SK-N-SH (cell line): Measurements from ENCODE around the gene MYH11. TPM values are rescaled to one million over a fixed set of nuclear protein-coding genes. Genes with fewer than 3 reads are reported as not detected.

ENCODE experiments used
- CTCF ChIA-PET: fragments of 300-600, 350-600 bp; formaldehyde crosslinking; extraction: SDS; loops from one replicate; lab custom pipeline; 2021; lab: Yijun Ruan, JAX
- POLR2A ChIA-PET: fragments of 350-600 bp; sonication (Branson Sonifier 250); formaldehyde crosslinking; extraction: SDS; loops from one replicate; lab custom pipeline; 2020; ENCODE audit warnings: antibody characterized with exemption, inconsistent platforms; lab: Yijun Ruan, JAX
- DNase-seq: peaks from one replicate; pipeline ENCODE4 v3.0.0; 2012
- H2AFZ ChIP-seq: fragments of 200-600 bp; sonication (generic); 2 replicates; pipeline ENCODE4 v1.8.1; 2016; ENCODE audit warnings: antibody characterized with exemption, mild to moderate bottlenecking, low read depth
- H3F3A ChIP-seq: fragments of 200-600 bp; sonication (generic); replicated peaks from 2 replicates; pipeline ENCODE3; 2016; ENCODE audit warnings: antibody characterized with exemption, mild to moderate bottlenecking; ENCODE audit not compliant: insufficient read depth
- H3K27ac ChIP-seq, 2 experiments: fragments of 200-500 bp in 1 of 2; fragments of 200-600 bp in 1 of 2; sonication (Bioruptor generic) in 1 of 2; sonication (generic), shearing (Covaris generic) in 1 of 2; 2 replicates each; pipeline versions ENCODE4 v1.5.1 to v1.6.1; 2014 to 2016; ENCODE audit warnings: low read depth in 2 of 2, inconsistent platforms in 1 of 2, low read length in 1 of 2, mild to moderate bottlenecking in 1 of 2, mixed read lengths in 1 of 2
- H3K27me3 ChIP-seq: fragments of 200-600 bp; sonication (generic), shearing (Covaris generic); 2 replicates; pipeline ENCODE4 v1.6.1; 2016; ENCODE audit warnings: mixed run types; ENCODE audit not compliant: insufficient read depth
- H3K36me3 ChIP-seq, 2 experiments: fragments of 200-500 bp in 1 of 2; fragments of 200-600 bp in 1 of 2; sonication (Bioruptor generic) in 1 of 2; sonication (generic) in 1 of 2; replicated peaks in 1 of 2; 2 replicates each; pipeline versions ENCODE3 to v1.5.1; 2014 to 2016; ENCODE audit warnings: low read length in 1 of 2, mild to moderate bottlenecking in 1 of 2; ENCODE audit not compliant: insufficient read depth in 2 of 2, control insufficient read depth in 1 of 2
- H3K4me1 ChIP-seq, 2 experiments: fragments of 200-500 bp in 1 of 2; fragments of 200-600 bp in 1 of 2; sonication (Bioruptor generic) in 1 of 2; sonication (generic), shearing (Covaris generic) in 1 of 2; 2 replicates each; pipeline versions ENCODE4 v1.5.1 to v1.6.1; 2014 to 2016; ENCODE audit warnings: low read depth in 1 of 2, low read length in 1 of 2, mixed run types in 1 of 2; ENCODE audit not compliant: insufficient read depth in 2 of 2, control insufficient read depth in 1 of 2
- H3K4me2 ChIP-seq: fragments of 200-600 bp; sonication (generic), shearing (Covaris generic); 2 replicates; pipeline ENCODE4 v1.6.1; 2017; ENCODE audit warnings: mixed run types
- H3K4me3 ChIP-seq, 2 experiments: fragments of 200-500 bp in 1 of 2; fragments of 200-600 bp in 1 of 2; sonication (Bioruptor generic) in 1 of 2; sonication (generic), shearing (Covaris generic) in 1 of 2; 2 replicates each; pipeline versions ENCODE4 v1.5.1 to v1.8.1; 2014 to 2016; ENCODE audit warnings: low read depth in 2 of 2, inconsistent platforms in 1 of 2, low read length in 1 of 2, mild to moderate bottlenecking in 1 of 2, mixed read lengths in 1 of 2, moderate library complexity in 1 of 2
- H3K79me2 ChIP-seq: fragments of 200-600 bp; sonication (generic); 2 replicates; pipeline ENCODE4 v1.8.1; 2017; ENCODE audit warnings: mild to moderate bottlenecking; ENCODE audit not compliant: insufficient read depth
- H3K9ac ChIP-seq: fragments of 200-600 bp; sonication (generic); 2 replicates; pipeline ENCODE4 v1.6.1; 2017; ENCODE audit warnings: mixed run types
- H3K9me2 ChIP-seq: fragments of 200-600 bp; sonication (generic); 2 replicates; pipeline ENCODE4 v1.6.1; 2017; ENCODE audit warnings: mixed run types
- H3K9me3 ChIP-seq: fragments of 200-600 bp; sonication (generic); 2 replicates; pipeline ENCODE4 v1.6.1; 2017; ENCODE audit warnings: mixed run types, mild to moderate bottlenecking, moderate library complexity
- H4K20me1 ChIP-seq: fragments of 200-600 bp; sonication (generic); 2 replicates; pipeline ENCODE4 v1.6.1; 2017; ENCODE audit warnings: mild to moderate bottlenecking, mixed run types; ENCODE audit not compliant: insufficient read depth
- EP300 ChIP-seq, 2 experiments: IDR thresholded peaks; 2 replicates each; pipeline versions ENCODE4 v1.4.0 to v1.6.1; 2012; ENCODE audit warnings: borderline replicate concordance in 1 of 2, low read depth in 1 of 2, low read length in 1 of 2
- EZH2phosphoT487 ChIP-seq: fragments of 200-600 bp; sonication (generic); IDR thresholded peaks from 2 replicates; pipeline ENCODE4 v1.6.1; 2017; ENCODE audit warnings: low read depth, mixed run types, mild to moderate bottlenecking, antibody characterized with exemption, moderate library complexity, borderline replicate concordance
- FOXJ3 ChIP-seq: sonication (generic); formaldehyde crosslinking; IDR thresholded peaks from 2 replicates; pipeline ENCODE4 v1.5.1; 2020; ENCODE audit warnings: mild to moderate bottlenecking, missing genetic modification reagents
- JUND ChIP-seq: IDR thresholded peaks from 2 replicates; pipeline ENCODE4 v1.4.0; 2012
- MAX ChIP-seq: IDR thresholded peaks from 2 replicates; pipeline ENCODE4 v1.4.0; 2012; ENCODE audit warnings: low read depth
- MXI1 ChIP-seq: IDR thresholded peaks from 2 replicates; pipeline ENCODE4 v1.6.1; 2012; ENCODE audit warnings: mild to moderate bottlenecking, low read depth, low read length, improper control_type of control experiment
- NRF1 ChIP-seq: IDR thresholded peaks from 2 replicates; pipeline ENCODE4 v1.6.1; 2012; ENCODE audit warnings: low read depth, mild to moderate bottlenecking, low read length
- PBX3 ChIP-seq: IDR thresholded peaks from 2 replicates; pipeline ENCODE4; 2012
- RCOR1 ChIP-seq: fragments of 150-350 bp; IDR thresholded peaks from 2 replicates; pipeline ENCODE4 v1.6.1; 2017; ENCODE audit warnings: antibody characterized with exemption, low read length
- RXRA ChIP-seq: IDR thresholded peaks from 2 replicates; pipeline ENCODE4 v1.4.0; 2012; ENCODE audit warnings: low read depth, mild to moderate bottlenecking, borderline replicate concordance
- YY1 ChIP-seq: IDR thresholded peaks from 2 replicates; pipeline ENCODE4 v1.4.0; 2012; ENCODE audit warnings: low read depth, mild to moderate bottlenecking
- WGBS: methylation state at CpG from one replicate; pipeline ENCODE4 v1.1.6; 2017; ENCODE audit warnings: low lambda C conversion rate; 5-methylcytosine and 5-hydroxymethylcytosine counted together
- polyA plus RNA-seq, 3 experiments: library from polyadenylated mRNA; depleted of rRNA; stranded (reverse); fragments of >200 nt; gene quantifications; 2 replicates each; pipeline ENCODE4 v1.2.3, GENCODE V29; 2012
- TF ChIP-seq, protein P1 (sequence below): IDR thresholded peaks from 2 replicates; pipeline ENCODE4 v1.6.1; 2012; ENCODE audit warnings: mild to moderate bottlenecking, low read depth, low read length, moderate library complexity
- TF ChIP-seq, protein P2 (sequence below): fragments of 150-350 bp; IDR thresholded peaks from 2 replicates; pipeline ENCODE4 v1.6.1; 2016; ENCODE audit warnings: mild to moderate bottlenecking, low read depth, low read length
- TF ChIP-seq, protein P3 (sequence below): IDR thresholded peaks from 2 replicates; pipeline ENCODE4 v1.4.0; 2012; ENCODE audit warnings: low read depth, borderline replicate concordance

Gene MYH11
- polyA plus RNA-seq, 1 of the 3 experiments (the other 2 are of a cell fraction): 0.02 TPM

- H3F3A ChIP-seq: no peaks in the 10 kb centered on the region
- H2AFZ ChIP-seq: no peak overlapping the region
- ChIA-PET POLR2A (no interaction called here), CTCF (interaction anchor here (8.5 kb wide), 1 partner anchor 11 kb away, joined by 83 read pairs; no protein-coding TSS in a partner anchor)
- H3K4me3 ChIP-seq: no peak overlapping the region
- no peak overlapping the region for H3K4me2 ChIP-seq
- WGBS: 40% methylated on average over 10 of the region's 13 CpGs
- DNase-seq: no peak
- H3K9ac ChIP-seq: no peak overlapping the region
- peaks cover 15% of the 10 kb centered on the region; the same call in 1 of the 2 replicates for H3K9me3 ChIP-seq
- TF ChIP-seq, protein P1, sequence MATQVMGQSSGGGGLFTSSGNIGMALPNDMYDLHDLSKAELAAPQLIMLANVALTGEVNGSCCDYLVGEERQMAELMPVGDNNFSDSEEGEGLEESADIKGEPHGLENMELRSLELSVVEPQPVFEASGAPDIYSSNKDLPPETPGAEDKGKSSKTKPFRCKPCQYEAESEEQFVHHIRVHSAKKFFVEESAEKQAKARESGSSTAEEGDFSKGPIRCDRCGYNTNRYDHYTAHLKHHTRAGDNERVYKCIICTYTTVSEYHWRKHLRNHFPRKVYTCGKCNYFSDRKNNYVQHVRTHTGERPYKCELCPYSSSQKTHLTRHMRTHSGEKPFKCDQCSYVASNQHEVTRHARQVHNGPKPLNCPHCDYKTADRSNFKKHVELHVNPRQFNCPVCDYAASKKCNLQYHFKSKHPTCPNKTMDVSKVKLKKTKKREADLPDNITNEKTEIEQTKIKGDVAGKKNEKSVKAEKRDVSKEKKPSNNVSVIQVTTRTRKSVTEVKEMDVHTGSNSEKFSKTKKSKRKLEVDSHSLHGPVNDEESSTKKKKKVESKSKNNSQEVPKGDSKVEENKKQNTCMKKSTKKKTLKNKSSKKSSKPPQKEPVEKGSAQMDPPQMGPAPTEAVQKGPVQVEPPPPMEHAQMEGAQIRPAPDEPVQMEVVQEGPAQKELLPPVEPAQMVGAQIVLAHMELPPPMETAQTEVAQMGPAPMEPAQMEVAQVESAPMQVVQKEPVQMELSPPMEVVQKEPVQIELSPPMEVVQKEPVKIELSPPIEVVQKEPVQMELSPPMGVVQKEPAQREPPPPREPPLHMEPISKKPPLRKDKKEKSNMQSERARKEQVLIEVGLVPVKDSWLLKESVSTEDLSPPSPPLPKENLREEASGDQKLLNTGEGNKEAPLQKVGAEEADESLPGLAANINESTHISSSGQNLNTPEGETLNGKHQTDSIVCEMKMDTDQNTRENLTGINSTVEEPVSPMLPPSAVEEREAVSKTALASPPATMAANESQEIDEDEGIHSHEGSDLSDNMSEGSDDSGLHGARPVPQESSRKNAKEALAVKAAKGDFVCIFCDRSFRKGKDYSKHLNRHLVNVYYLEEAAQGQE: no peak
- TF ChIP-seq, protein P2, sequence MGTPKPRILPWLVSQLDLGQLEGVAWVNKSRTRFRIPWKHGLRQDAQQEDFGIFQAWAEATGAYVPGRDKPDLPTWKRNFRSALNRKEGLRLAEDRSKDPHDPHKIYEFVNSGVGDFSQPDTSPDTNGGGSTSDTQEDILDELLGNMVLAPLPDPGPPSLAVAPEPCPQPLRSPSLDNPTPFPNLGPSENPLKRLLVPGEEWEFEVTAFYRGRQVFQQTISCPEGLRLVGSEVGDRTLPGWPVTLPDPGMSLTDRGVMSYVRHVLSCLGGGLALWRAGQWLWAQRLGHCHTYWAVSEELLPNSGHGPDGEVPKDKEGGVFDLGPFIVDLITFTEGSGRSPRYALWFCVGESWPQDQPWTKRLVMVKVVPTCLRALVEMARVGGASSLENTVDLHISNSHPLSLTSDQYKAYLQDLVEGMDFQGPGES: no peak
- TF ChIP-seq EP300 (IDR thresholded peaks at IDR 0.05; ENCODE audit: borderline replicate concordance in 1 of 2, low read depth in 1 of 2, low read length in 1 of 2) (no peak), JUND (no peak), PBX3 (no peak), MXI1 (no peak), NRF1 (no peak)
- no peaks in the 10 kb centered on the region for H3K4me1 ChIP-seq
- H3K27me3 ChIP-seq: no peaks in the 10 kb centered on the region; the same call in 1 of the 2 replicates
- H3K36me3 ChIP-seq: no peaks in the 10 kb centered on the region
- no peak overlapping the region for H3K27ac ChIP-seq
- no peaks in the 10 kb centered on the region for H4K20me1 ChIP-seq
- no peaks in the 10 kb centered on the region for H3K79me2 ChIP-seq
- no peaks in the 10 kb centered on the region for H3K9me2 ChIP-seq
Measured at GRCh38 chr16:15811481-15812400, 45.1 kb downstream of the MYH11 start.

DNA sequence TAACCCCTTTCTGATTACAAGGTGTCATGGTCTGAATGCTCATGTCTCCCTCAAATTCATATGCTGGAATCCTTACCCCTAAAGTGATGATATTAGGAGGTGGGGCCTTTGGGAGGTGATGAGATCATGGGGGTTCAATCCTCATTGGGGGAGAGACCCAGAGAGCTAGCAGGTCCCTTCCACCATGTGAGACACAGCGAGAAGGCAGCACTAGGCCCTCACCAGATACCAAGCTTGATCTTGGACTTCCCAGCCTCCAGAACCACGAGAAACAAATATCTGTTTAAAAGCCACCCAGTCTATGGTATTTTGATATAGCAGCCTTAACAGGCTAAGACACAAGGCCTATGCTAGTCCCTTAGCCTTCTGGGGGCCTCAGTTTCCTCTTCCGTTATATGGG, 45.9 kb downstream of the MYH11 start:
- no peak overlapping the region for H3K4me3 ChIP-seq
- H3K9me3 ChIP-seq: peaks cover 7% of the 10 kb centered on the region; the same call in 1 of the 2 replicates
- no peaks in the 10 kb centered on the region for H3K36me3 ChIP-seq
- no peaks in the 10 kb centered on the region for H3K4me1 ChIP-seq
- no peaks in the 10 kb centered on the region for H3F3A ChIP-seq
- DNase-seq: no peak
- H3K9me2 ChIP-seq: no peaks in the 10 kb centered on the region
- H3K79me2 ChIP-seq: no peaks in the 10 kb centered on the region
- TF ChIP-seq YY1 (no peak), RCOR1 (no peak), RXRA (no peak), EZH2phosphoT487 (no peak), NRF1 (no peak), MAX (no peak), FOXJ3 (CRISPR knock-in tag) (no peak)
- TF ChIP-seq, protein P3, sequence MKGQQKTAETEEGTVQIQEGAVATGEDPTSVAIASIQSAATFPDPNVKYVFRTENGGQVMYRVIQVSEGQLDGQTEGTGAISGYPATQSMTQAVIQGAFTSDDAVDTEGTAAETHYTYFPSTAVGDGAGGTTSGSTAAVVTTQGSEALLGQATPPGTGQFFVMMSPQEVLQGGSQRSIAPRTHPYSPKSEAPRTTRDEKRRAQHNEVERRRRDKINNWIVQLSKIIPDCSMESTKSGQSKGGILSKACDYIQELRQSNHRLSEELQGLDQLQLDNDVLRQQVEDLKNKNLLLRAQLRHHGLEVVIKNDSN: no peak
- TF ChIP-seq, all 33 proteins: peak for 0
- Histone ChIP-seq H2AFZ (no peak overlapping the region), H4K20me1 (no peaks in the 10 kb centered on the region), H3K4me2 (no peak overlapping the region), H3K9ac (no peak overlapping the region), H3K27me3 (no peaks in the 10 kb centered on the region; the same call in 1 of the 2 replicates), H3K27ac (no peak overlapping the region)
- CTCF ChIA-PET: interaction anchor here (8.5 kb wide), 1 partner anchor 12 kb away, joined by 83 read pairs; no protein-coding TSS in a partner anchor
- POLR2A ChIA-PET: no interaction called here
- 51% methylated on average over 2 of the region's 3 CpGs for WGBS
